ENCODE results near the gene SF3B6.

The SF3B6 gene

DNA sequence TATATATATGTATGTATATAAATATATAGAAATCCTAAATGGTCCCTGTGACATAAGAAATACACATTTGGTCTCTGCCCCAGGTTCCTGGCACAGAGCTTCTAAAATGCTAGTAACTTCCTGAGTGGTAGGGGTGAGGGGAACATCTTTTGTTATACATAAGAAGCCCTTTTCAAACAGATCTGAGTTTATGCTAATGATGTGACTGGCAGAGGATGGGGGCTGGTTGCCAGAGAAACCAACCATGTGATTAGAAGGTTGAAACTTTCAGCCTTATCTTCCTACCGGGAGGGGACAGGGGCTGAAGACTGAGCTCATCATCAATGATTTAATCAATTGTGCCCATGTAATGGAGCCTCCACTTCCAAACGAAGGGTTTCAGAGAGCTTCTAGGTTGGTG, 49.9 kb downstream of the SF3B6 start:
- Mint-ChIP-seq H3K36me3 (peaks cover 32% of the 10 kb centered on the region), H3K27ac (no peak overlapping the region), H3K27me3 (no peaks in the 10 kb centered on the region), H3K4me3 (no peak overlapping the region), H3K9me3 (no peaks in the 10 kb centered on the region), H3K4me1 (no peaks in the 10 kb centered on the region)
- DNase-seq: no peak
- CTCF ChIA-PET: no interaction called here

- Mint-ChIP-seq H3K4me1 (no peaks in the 10 kb centered on the region), H3K4me3 (no peak overlapping the region), H3K9me3 (no peaks in the 10 kb centered on the region), H3K27me3 (no peaks in the 10 kb centered on the region), H3K27ac (no peak overlapping the region), H3K36me3 (peaks cover 26% of the 10 kb centered on the region)
- CTCF ChIA-PET: no interaction called here
- no peak for DNase-seq
Measured at GRCh38 chr2:24024996-24025663, 51.0 kb downstream of the SF3B6 start.

- no peak overlapping the region for H3K27ac Mint-ChIP-seq
- H3K27me3 Mint-ChIP-seq: no peaks in the 10 kb centered on the region
- H3K36me3 Mint-ChIP-seq: peaks cover 15% of the 10 kb centered on the region
- CTCF ChIA-PET: no interaction called here
- no peak overlapping the region for H3K4me3 Mint-ChIP-seq
- DNase-seq: no peak
- H3K9me3 Mint-ChIP-seq: no peaks in the 10 kb centered on the region
- no peaks in the 10 kb centered on the region for H3K4me1 Mint-ChIP-seq
Measured at GRCh38 chr2:24024018-24024417, 52.1 kb downstream of the SF3B6 start.

- H3K9me3 Mint-ChIP-seq: no peaks in the 10 kb centered on the region
- CTCF ChIA-PET: interaction anchor here (1.2 kb wide), 1 partner anchor 62 kb away, joined by 4 read pairs; the partner anchor contains the start of gene TP53I3
- no peaks in the 10 kb centered on the region for H3K4me1 Mint-ChIP-seq
- no peak overlapping the region for H3K27ac Mint-ChIP-seq
- H3K4me3 Mint-ChIP-seq: no peak overlapping the region
- H3K27me3 Mint-ChIP-seq: no peaks in the 10 kb centered on the region
- DNase-seq: no peak
- H3K36me3 Mint-ChIP-seq: peaks cover 11% of the 10 kb centered on the region
Measured at GRCh38 chr2:24022975-24023575, 53.1 kb downstream of the SF3B6 start.

GRCh38 chr2:24022324-24022974, 53.7 kb downstream of the SF3B6 start:
- H3K4me1 Mint-ChIP-seq: no peaks in the 10 kb centered on the region
- no peak for DNase-seq
- no peaks in the 10 kb centered on the region for H3K9me3 Mint-ChIP-seq
- peaks cover 8% of the 10 kb centered on the region for H3K36me3 Mint-ChIP-seq
- H3K4me3 Mint-ChIP-seq: no peak overlapping the region
- H3K27me3 Mint-ChIP-seq: no peaks in the 10 kb centered on the region
- no peak overlapping the region for H3K27ac Mint-ChIP-seq
- CTCF ChIA-PET: interaction anchor here (1.2 kb wide), 2 partner anchors 62 to 198 kb away, joined by 3 to 4 read pairs; partner anchors contain the start of gene TP53I3

DNA sequence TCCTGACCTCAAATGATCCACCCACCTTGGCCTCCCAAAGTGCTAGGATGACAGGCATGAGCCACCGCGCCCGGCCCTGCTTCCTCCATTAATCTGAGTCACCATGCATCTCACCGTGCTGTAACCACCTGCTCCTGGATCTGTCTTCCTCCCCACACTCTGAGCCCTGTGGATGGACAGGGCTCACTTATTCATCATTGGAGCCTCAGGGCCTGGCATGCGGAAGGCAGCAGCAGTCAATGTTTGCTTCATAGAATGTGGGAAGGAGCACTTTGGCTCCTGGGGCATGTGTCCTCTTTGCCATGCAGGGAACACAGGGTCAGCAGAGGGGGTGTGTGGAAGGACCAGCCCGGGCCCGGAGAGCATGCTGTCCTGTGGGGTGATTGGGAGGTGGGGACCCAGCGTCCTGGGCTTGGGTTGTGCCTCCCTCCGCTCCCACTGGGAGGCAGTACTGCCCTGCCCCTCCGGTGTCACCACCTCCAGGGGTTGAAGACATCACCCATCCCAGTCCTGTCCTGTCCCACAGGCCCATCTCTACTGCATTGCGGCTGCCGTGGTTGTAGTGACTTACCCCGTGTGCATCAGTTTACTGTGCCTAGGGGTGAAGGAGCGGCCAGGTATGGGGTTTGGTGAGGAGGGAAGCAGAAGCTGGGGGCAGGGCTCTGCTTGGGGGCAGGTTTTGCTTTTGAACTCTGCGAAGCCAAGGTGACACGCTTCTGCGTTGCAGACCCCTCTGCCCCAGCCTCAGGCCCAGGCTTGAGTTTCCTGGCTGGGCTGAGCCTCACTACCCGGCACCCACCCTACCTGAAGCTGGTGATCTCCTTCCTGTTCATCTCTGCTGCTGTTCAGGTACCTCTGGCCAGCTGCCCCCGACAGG, 54.8 kb downstream of the SF3B6 start:
- CTCF ChIA-PET: interaction anchor here (1.2 kb wide), 2 partner anchors 63 to 197 kb away, joined by 3 to 4 read pairs; partner anchors contain the start of gene TP53I3
- no peaks in the 10 kb centered on the region for H3K9me3 Mint-ChIP-seq

DNA sequence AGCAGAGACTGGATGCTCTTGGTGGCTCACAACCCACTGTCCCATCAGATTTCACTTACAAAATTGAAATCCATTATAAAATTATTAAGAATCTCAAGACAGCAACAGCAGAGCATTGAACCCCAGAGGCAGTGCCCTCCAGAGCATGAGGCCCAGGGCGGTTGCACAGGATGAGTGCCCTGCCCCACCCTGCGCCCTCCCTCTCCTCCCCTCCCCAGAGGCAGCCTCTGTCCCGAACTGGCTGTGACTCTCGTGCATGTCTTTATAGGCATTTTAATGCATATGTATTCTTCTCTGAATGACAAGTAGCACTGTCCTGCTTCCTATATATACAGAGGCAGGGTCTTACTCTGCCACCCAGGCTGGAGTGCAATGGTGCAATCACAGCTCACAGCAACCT, 55.9 kb downstream of the SF3B6 start:
- H3K36me3 Mint-ChIP-seq: peaks cover 7% of the 10 kb centered on the region
- H3K27me3 Mint-ChIP-seq: no peaks in the 10 kb centered on the region
- no peak overlapping the region for H3K4me3 Mint-ChIP-seq
- no peaks in the 10 kb centered on the region for H3K9me3 Mint-ChIP-seq
- no peak for DNase-seq
- no peaks in the 10 kb centered on the region for H3K4me1 Mint-ChIP-seq
- no peak overlapping the region for H3K27ac Mint-ChIP-seq
- CTCF ChIA-PET: no interaction called here

More for the DNA sequence above, 54.8 kb downstream of the SF3B6 start:
- Mint-ChIP-seq H3K4me1 (no peaks in the 10 kb centered on the region), H3K27me3 (no peaks in the 10 kb centered on the region), H3K27ac (no peak overlapping the region), H3K36me3 (peaks cover 8% of the 10 kb centered on the region), H3K4me3 (no peak overlapping the region)
- peak; percentile 31 for DNase-seq

DNA sequence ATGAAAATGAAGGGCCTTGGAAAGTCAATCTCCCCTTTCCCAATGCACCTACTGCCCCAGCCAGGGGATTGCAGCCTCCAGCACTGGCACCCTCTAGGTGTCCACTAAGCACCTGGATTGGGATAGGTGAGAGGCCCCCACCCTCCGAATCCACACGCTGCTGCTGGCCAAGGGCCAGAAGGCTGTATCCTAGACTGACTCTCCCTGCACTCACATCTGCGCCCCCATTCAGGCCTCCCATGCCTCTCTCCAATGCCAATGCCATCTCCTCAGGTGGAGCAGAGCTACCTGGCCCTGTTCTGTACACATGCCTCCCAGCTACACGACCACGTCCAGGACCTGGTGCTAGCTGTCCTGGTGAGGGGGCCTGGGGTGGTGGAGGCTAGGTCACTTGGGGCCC, 56.4 kb downstream of the SF3B6 start:
- Mint-ChIP-seq H3K4me3 (no peak overlapping the region), H3K9me3 (no peaks in the 10 kb centered on the region), H3K4me1 (no peaks in the 10 kb centered on the region), H3K27me3 (no peaks in the 10 kb centered on the region), H3K27ac (no peak overlapping the region), H3K36me3 (peaks cover 7% of the 10 kb centered on the region)
- CTCF ChIA-PET: no interaction called here
- no peak for DNase-seq

DNA sequence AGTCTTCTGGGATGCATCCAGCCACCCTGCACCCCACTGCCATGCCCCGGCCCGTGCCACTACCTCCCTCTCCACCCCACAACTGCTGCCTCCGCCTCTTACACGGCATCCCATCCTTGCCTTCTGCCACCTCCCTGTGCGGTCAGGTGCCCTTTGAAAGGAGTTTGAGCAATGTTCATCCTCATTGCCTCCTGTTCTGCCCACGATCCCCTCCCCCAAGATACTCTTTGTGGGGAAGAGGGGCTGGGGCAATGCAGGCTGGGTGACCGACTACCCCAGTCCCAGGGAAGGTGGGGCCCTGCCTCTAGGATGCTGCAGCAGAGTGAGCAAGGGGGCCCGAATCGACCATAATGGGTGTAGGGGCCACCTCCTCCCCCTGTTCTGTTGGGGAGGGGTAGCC, 57.9 kb downstream of the SF3B6 start:
- Mint-ChIP-seq H3K9me3 (no peaks in the 10 kb centered on the region), H3K4me3 (no peak overlapping the region), H3K36me3 (peaks cover 3% of the 10 kb centered on the region), H3K27me3 (peaks cover 4% of the 10 kb centered on the region), H3K4me1 (no peaks in the 10 kb centered on the region), H3K27ac (no peak overlapping the region)
- DNase-seq: no peak
- CTCF ChIA-PET: no interaction called here

DNA sequence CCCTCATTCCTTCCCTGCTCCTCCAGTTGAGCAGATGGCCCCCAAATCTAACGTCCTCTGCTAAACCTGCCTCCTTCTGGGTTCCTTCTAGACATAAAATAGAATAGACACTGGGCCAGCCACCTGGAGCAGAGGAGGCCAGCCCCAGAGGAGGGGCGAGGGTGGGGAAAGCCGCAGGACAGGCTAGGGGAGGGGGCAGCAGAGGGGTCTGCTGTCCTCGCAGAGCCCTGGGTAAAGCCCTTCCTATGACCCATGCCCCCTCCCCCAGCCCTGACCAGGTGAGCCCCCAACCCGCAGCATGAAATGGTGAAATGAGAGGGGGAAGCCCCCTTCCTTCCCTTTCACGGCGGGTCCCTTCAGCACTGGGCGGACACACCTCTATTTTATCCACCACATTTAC, 58.4 kb downstream of the SF3B6 start:
- no peak overlapping the region for H3K27ac Mint-ChIP-seq
- DNase-seq: no peak
- no peaks in the 10 kb centered on the region for H3K4me1 Mint-ChIP-seq
- H3K4me3 Mint-ChIP-seq: no peak overlapping the region
- H3K27me3 Mint-ChIP-seq: peaks cover 10% of the 10 kb centered on the region
- CTCF ChIA-PET: no interaction called here
- peaks cover 3% of the 10 kb centered on the region for H3K36me3 Mint-ChIP-seq
- no peaks in the 10 kb centered on the region for H3K9me3 Mint-ChIP-seq

Measured in activated naive CD4-positive, alpha-beta T cell treated with anti-CD3 and anti-CD28 coated beads, Interleukin-2, amount 10 ng/mL, durations not matched to agents 7 days and 5 days (primary cell).